HS-5 (cell line): ENCODE measurements around the gene PGPEP1.

Experiments used
- DNase-seq: peaks from one replicate; pipeline ENCODE4 v3.0.0-alpha.2; 2012; ENCODE audit warnings: low read depth

The PGPEP1 gene, protein sequence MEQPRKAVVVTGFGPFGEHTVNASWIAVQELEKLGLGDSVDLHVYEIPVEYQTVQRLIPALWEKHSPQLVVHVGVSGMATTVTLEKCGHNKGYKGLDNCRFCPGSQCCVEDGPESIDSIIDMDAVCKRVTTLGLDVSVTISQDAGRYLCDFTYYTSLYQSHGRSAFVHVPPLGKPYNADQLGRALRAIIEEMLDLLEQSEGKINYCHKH

GRCh38 chr19:18340190-18340989 is at the start of gene PGPEP1:
PGPEP1 (plus strand) TSS chr19:18340598; CDS start chr19:18340682, 84 bp downstream.
- DNase-seq = no peak

DNA sequence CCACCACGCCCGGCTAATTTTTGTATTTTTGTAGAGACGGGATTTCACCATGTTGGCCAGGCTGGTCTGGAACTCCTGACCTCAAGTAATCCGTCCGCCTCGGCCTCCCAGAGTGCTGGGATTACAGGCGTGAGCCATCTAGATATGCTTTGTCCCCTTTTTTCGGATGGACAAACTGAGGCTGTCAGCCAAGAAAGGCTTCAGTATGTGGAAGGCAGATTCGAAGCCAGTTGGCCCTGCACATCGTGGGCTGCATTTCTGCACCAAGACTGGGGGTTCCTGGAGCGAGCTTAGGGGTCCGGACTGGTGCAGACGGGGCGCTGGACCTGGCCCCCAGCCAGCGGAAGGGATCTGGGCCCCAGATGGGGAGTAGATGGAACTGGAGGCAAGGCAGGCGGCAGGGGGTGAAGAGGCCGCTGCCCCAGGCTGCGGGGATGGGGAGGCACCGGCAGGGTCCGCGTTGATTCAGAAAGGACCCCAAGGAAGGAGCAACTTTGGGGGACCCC is 49.3 kb upstream of the PGPEP1 start:
- DNase-seq = no peak

GRCh38 chr19:18291590-18292461 is 48.6 kb upstream of the PGPEP1 start:
- no peak for DNase-seq

- DNase-seq = no peak
These were observed 48.0 kb upstream of the PGPEP1 start for GRCh38 chr19:18292462-18292809.

GRCh38 chr19:18292810-18293641 is 47.4 kb upstream of the PGPEP1 start:
- DNase-seq = no peak

- DNase-seq = no peak
These were observed 46.5 kb upstream of the PGPEP1 start for GRCh38 chr19:18293642-18294466.

- DNase-seq = no peak
These were observed 45.9 kb upstream of the PGPEP1 start for GRCh38 chr19:18294467-18294864.

- DNase-seq = no peak
These were observed 45.4 kb upstream of the PGPEP1 start for GRCh38 chr19:18295034-18295451.

DNA sequence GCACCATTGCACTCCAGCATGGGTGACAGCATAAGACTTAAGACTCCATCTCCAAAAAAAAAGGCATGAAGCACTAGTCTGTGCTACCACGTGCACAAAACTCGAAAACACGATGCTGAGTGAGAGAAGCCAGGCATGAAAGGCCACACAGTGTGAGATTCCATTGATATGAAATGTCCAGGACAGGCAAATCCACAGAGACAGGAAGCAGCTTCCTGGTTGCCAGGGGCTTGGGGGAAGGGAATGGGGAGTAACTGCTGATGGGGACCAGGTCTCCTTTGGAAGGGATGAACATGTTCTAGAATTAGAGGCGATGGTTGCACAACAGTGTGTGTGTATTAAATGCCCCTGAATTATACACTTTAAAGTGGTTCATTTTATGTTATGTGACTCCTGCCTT is 43.1 kb upstream of the PGPEP1 start:
- DNase-seq = no peak

DNA sequence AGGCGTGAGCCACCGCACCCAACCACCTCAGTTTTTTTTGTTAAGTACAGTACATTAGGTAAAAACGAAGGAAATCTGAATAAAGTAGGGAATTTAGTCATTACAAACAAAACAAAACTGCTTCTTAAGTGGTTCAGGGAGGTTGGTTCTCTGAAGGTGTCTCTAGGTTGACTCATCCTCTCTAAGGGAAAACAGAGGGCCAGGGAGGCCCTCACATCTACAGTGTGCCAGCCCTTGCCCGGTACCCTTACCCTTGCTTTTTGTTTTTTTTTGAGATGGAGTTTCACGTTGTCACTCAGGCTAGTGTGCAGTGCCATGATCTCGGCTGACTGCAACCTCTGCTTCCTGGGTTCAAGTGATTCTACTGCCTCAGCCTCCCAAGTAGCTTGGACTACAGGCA is 41.8 kb upstream of the PGPEP1 start:
- DNase-seq = no peak

DNA sequence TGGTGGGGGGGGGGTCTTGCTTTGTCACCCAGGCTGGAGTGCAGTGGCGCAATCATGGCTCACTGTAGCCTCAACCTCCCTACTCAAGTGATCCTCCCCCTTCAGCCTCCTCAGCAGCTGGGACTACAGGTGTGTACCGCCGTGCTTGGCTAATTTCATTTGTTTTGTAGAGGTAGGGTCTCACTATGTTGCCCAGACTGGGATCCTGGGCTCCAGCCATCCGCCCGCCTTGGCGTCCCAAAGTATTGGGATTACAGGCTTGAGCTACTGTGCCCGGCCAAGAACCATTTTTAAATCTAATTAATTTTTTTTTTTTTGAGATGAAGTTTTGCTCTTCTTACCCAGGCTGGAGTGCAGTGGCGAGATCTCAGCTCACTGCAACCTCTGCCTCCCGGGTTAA is 40.7 kb upstream of the PGPEP1 start:
- no peak for DNase-seq

GRCh38 chr19:18300930-18301717 is 39.3 kb upstream of the PGPEP1 start:
- DNase-seq = no peak

GRCh38 chr19:18301718-18302111 is 38.7 kb upstream of the PGPEP1 start:
- DNase-seq = no peak

DNA sequence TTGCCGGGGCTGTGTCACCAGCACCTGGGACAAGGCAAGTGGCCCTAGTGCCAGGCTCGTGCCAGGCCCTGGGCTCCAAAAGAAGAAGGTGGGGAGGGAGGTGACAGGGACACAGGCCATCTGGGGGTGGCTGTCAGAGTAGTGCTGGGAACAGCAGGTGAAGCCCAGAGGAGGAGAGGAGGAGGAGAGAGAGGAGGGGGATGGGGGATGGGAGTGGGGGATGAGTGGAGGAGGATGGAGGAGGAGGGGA is 36.3 kb upstream of the PGPEP1 start:
- no peak for DNase-seq

- DNase-seq = no peak
These were observed 35.7 kb upstream of the PGPEP1 start for GRCh38 chr19:18304458-18305310.

GRCh38 chr19:18306209-18306887 is 34.0 kb upstream of the PGPEP1 start:
- no peak for DNase-seq

DNA sequence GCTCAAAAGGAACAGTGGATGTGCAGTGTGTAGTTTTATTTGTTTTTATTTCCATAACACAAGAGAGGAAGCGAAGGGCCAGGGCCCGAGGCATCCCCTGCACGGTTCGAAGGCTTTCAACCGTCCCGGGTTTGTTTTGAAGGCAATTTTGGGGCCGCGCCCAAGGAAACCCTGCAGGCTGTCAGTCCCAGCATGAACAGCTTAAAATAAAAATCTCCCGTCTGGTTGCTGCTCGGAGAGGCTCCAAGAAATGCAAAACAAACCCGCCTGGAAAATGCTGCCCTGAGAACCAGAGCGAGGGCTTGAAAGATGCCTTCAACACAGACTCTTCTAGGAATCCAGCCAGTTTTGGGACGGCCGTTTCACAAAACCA is 33.5 kb upstream of the PGPEP1 start:
- no peak for DNase-seq

DNA sequence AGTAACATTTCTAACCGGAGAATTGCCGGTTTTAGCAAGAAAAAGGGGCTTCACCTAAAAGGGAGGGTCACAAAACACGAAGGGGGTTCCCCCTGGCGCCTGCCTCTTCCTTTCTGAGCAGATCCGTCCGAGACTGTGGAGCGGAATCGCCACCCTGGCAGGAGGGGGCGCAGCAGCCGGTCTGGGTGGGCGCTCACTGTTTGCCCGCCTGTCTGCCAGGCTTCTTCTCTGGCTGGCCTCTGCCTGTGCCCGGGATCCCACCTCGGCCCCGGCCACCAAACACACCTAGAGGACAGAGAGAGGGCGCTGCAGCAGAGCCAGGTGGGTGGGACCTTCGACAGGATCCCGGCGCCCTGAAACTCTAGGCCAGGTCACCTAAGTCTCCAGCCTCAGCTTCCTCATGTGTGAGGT is 33.1 kb upstream of the PGPEP1 start:
- no peak for DNase-seq
